GM06990 (cell line): ENCODE measurements around the gene DEFB132.

Source experiments
- DNase-seq: peaks from one replicate; pipeline ENCODE4 v3.0.0-alpha.2; 2011; ENCODE audit not compliant: insufficient read length; ENCODE audit errors: extremely low read depth
- H3K27me3 ChIP-seq: replicated peaks from 2 replicates; pipeline ENCODE4 v1.6.0; 2011; ENCODE audit warnings: low read length; ENCODE audit not compliant: control insufficient read depth, insufficient read depth
- H3K36me3 ChIP-seq: 2 replicates; pipeline ENCODE4 v1.5.1; 2011; ENCODE audit warnings: low read length; ENCODE audit not compliant: control insufficient read depth, insufficient read depth
- H3K4me3 ChIP-seq: replicated peaks from 2 replicates; pipeline ENCODE4 v1.5.1; 2011; ENCODE audit warnings: low read depth, mild to moderate bottlenecking, control low read depth, low read length
- TF ChIP-seq, protein P1 (sequence below): IDR thresholded peaks from 2 replicates; pipeline ENCODE4 v1.5.1; 2011; ENCODE audit warnings: low read length, control low read depth, mild to moderate bottlenecking, inconsistent platforms; ENCODE audit not compliant: insufficient read depth, poor library complexity, severe bottlenecking

Gene DEFB132

GRCh38 chr20:310645-311044 is 53.1 kb downstream of the DEFB132 start:
- no peak for DNase-seq
- TF ChIP-seq, protein P1, sequence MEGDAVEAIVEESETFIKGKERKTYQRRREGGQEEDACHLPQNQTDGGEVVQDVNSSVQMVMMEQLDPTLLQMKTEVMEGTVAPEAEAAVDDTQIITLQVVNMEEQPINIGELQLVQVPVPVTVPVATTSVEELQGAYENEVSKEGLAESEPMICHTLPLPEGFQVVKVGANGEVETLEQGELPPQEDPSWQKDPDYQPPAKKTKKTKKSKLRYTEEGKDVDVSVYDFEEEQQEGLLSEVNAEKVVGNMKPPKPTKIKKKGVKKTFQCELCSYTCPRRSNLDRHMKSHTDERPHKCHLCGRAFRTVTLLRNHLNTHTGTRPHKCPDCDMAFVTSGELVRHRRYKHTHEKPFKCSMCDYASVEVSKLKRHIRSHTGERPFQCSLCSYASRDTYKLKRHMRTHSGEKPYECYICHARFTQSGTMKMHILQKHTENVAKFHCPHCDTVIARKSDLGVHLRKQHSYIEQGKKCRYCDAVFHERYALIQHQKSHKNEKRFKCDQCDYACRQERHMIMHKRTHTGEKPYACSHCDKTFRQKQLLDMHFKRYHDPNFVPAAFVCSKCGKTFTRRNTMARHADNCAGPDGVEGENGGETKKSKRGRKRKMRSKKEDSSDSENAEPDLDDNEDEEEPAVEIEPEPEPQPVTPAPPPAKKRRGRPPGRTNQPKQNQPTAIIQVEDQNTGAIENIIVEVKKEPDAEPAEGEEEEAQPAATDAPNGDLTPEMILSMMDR, result no peak
- H3K27me3 ChIP-seq, result no peaks in the 10 kb centered on the region
- H3K36me3 ChIP-seq, result no peaks in the 10 kb centered on the region
- H3K4me3 ChIP-seq, result peak overlapping the region; percentile 18; the same call in 1 of the 2 replicates
